T1000 (cell line): ENCODE results near the gene PPCDC.

Experiments
- DNase-seq: peaks from one replicate; lab custom pipeline; 2025; ENCODE audit warnings: mixed read lengths; lab: John Stamatoyannopoulos, UW

PPCDC gene

GRCh38 chr15:75043509-75044257 lies 20.3 kb downstream of the PPCDC start:
- DNase-seq, result peak; percentile 92

- DNase-seq, result no peak
Measured at GRCh38 chr15:75044258-75044878, 21.0 kb downstream of the PPCDC start.

- DNase-seq, result no peak
Measured at GRCh38 chr15:75045332-75046015, 22.1 kb downstream of the PPCDC start.

- no peak for DNase-seq
Measured at GRCh38 chr15:75048394-75048793, 25.0 kb downstream of the PPCDC start.

- DNase-seq, result no peak
Measured at GRCh38 chr15:75049392-75049791, 26.0 kb downstream of the PPCDC start.

GRCh38 chr15:75050283-75050682 lies 26.9 kb downstream of the PPCDC start:
- no peak for DNase-seq

GRCh38 chr15:75051191-75051608 lies 27.8 kb downstream of the PPCDC start:
- DNase-seq, result no peak

- DNase-seq, result no peak
Measured at GRCh38 chr15:75051711-75052110, 28.3 kb downstream of the PPCDC start.

GRCh38 chr15:75052972-75053747 lies 29.8 kb downstream of the PPCDC start:
- DNase-seq, result no peak

- no peak for DNase-seq
Measured at GRCh38 chr15:75053748-75054125, 30.3 kb downstream of the PPCDC start.

- no peak for DNase-seq
Measured at GRCh38 chr15:75054172-75054897, 30.9 kb downstream of the PPCDC start.

GRCh38 chr15:75056036-75056435 lies 32.6 kb downstream of the PPCDC start:
- no peak for DNase-seq

GRCh38 chr15:75058127-75058905 lies 34.9 kb downstream of the PPCDC start:
- no peak for DNase-seq

- DNase-seq, result no peak
Measured at GRCh38 chr15:75059607-75060006, 36.2 kb downstream of the PPCDC start.

- DNase-seq, result no peak
Measured at GRCh38 chr15:75061272-75061671, 37.9 kb downstream of the PPCDC start.

- no peak for DNase-seq
Measured at GRCh38 chr15:75062706-75063105, 39.3 kb downstream of the PPCDC start.

- DNase-seq, result no peak
Measured at GRCh38 chr15:75063338-75063737, 39.9 kb downstream of the PPCDC start.

GRCh38 chr15:75063889-75064288 lies 40.5 kb downstream of the PPCDC start:
- no peak for DNase-seq

- no peak for DNase-seq
Measured at GRCh38 chr15:75064846-75065245, 41.5 kb downstream of the PPCDC start.

GRCh38 chr15:75065467-75065850 lies 42.1 kb downstream of the PPCDC start:
- no peak for DNase-seq
